ENCODE results near the gene NTPCR.

DNA sequence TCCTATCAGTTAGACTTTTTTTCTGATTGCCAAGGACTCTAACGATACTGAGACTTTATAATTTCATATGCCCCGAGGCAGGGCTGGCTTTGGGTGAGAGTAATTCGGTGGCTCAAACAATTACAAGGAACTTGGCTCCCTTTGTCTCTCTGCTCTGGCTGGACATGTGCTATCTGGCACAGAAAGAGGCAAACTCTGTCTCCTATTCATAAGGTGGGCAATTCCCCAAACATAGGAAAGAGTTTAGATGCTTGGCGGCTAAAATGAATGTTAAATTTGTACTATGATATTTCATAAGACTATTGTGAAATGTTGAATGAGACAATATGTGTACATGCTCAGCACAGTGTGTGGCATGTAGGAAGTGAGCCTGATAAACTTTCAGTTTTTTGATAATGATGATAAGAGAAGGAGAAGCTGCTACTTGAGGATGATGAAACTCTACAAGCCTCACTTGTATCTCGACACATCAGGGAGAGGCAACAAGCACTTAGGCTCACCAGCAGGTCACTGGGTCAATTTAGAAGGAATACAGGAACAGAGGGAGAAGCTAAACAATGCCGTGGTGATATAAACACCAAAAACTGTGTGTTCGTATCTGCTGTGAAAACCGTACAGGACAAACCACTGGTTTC is 12.6 kb upstream of the NTPCR start:
- TF ChIP-seq GATA3 (IDR thresholded peaks at IDR 0.05; ENCODE audit: low read depth, low read length) (no peak), GATA2 (IDR thresholded peaks at IDR 0.05; ENCODE audit: low read depth, low read length) (no peak)
